HL-60/S4 treated with retinoic acid at 250 ng/mL for 4 days and 3 days (cell line): ENCODE measurements around the gene IFT122.

Experiments
- in situ Hi-C: fragments of 300-500 bp; cut with MboI; formaldehyde crosslinking; loops from 2 replicates; pipeline ENCODE4 v1.7.0; 2022; ENCODE audit warnings: low sequenced_read_pairs

The IFT122 gene

DNA sequence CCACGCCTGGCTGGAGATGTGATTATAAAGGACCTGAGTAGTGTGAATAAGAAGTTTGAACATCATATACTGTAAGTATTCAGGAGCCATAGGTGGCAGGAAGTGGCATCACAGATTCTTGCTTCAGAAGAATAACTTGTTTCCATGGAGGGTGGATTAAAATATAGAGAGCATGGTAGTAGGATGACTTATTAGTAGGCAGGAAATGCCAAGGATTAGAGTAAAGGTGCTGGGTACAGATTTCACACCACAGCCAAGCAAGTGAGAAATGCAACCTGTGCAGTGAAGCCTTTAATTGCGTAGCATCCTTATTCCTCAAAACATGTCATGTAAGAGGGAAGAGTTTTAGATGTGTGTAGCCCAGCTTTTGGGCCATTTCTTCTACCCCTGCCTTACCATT lies 30.8 kb downstream of the IFT122 start:
- in situ Hi-C loops, result no loop called here

GRCh38 chr3:129473067-129473768 lies 33.2 kb downstream of the IFT122 start:
- in situ Hi-C loops, result no loop called here

DNA sequence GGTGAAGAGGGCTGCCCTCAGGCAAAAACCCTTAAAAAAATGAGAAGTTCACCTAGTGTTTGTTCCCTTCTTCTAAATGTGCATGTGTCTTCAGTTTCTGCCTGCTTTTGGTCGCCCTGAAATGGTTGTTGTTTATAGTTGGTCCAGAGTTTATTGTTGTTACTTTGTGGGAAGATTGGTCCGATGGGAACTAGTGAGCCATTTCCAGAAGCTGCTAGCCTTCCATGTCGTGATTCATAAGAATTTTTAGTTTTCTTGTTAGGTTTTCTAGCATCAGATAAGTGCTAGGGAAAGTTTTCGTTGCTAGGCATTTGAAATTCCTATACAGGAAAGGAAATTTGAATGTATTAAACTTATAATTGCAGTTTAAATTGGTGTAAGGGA lies 33.7 kb downstream of the IFT122 start:
- in situ Hi-C loops, result no loop called here

DNA sequence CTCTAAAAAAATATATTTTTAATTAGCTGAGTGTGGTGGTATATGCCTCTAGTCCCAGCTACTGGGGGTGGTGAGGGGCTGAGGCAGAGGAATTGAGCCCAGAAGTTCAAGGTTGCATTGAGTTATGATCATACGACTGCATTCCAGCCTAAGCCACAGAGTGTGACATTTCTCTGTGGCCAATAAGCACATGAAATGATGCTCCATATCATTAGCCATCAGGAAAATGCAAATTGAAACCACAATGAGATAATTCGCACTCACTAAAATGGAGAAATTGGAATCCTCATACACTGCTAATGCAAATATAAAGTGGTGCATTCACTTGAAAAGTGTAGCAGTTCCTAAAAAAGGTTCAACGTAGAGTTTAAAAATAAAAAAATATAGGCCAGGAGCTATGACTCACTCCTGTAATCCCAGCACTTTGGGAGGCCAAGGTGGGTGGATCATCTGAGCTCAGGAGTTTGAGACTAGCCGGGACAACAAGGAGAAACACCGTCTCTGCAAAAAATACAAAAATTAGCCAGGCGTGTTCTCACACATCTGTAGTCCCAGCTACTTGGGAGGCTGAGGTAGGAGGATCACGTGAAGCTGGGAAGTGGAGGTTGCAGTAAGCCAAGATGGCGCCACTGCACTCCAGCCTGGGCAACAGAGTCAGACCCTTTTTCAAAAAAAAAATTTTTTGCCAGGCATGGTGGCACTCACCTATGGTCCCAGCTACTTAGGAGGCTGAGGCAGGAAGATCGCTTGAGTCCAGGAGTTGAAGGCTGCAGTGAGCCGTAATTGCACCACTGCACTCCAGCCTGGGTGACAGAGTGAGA lies 35.2 kb downstream of the IFT122 start:
- in situ Hi-C loops, result loop anchor here (25.0 kb wide), 1 partner anchor 362 kb away; no protein-coding TSS in a partner anchor

DNA sequence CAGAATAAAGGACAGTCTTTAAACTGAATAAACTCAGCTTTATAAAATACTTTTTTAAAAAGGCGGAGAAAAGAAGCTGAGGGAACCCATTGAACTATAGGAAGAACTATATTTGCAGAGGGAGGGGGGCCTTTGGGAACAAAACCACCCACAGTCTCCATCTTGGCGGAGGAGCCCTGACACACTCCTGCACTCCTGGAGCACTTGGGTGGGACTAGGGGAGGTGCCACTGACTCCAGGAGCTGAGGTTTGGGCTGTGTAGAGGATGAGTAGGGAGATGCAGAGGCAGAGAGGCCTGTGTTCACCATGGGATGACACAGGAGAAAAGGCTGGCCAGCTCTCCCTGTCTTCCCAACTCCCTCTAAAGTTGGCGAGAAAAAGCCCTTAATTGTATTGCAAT lies 35.8 kb downstream of the IFT122 start:
- in situ Hi-C loops, result loop anchor here (25.0 kb wide), 1 partner anchor 361 kb away; no protein-coding TSS in a partner anchor

DNA sequence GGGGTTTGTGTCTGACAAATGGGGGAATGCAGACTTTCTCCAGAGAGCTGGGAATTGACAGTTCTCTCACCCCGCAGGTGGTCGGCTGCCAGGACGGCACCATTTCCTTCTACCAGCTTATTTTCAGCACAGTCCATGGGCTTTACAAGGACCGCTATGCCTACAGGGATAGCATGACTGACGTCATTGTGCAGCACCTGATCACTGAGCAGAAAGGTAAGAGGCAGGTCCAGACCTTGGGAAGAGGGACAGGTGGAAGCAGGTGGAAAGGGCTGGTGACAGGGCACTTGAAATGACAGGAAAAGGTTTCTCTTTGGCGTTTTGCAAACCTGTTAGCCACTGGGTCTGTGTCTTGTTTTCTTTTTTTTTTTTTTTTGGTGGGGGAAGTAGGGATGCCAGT lies 36.6 kb downstream of the IFT122 start:
- in situ Hi-C loops, result loop anchor here (25.0 kb wide), 1 partner anchor 361 kb away; no protein-coding TSS in a partner anchor

GRCh38 chr3:129481225-129481765 lies 41.3 kb downstream of the IFT122 start:
- in situ Hi-C loops, result loop anchor here (25.0 kb wide), 1 partner anchor 356 kb away; no protein-coding TSS in a partner anchor

DNA sequence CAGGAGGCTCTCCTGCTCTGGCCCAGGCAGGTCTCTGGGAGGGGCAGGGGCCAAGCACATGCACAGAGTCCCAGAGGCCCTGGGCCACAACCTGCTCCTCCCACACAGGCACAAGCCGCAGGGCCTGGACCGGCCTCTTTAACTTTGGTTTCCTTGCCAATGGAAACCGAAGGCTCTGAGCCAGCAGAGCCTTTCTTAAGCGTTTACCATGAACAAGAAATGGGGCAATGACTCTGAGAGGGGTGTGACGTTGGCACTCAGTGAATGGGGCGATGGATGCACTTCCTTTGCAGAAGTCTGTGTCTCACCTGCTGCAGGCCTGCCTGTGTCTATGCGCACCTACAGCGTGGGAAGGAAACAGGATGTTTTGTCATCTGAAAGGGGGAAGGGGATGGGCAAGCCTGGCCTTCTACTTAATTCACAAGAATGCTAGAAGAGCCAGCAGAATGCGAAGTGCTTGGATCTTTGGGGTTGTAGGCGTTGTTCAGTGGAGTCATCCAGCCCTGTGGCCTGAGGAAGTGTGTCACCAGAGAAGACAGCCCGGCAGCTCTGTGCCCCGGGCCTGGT lies 41.8 kb downstream of the IFT122 start:
- in situ Hi-C loops, result loop anchor here (25.0 kb wide), 1 partner anchor 355 kb away; no protein-coding TSS in a partner anchor

- in situ Hi-C loops, result loop anchor here (25.0 kb wide), 1 partner anchor 355 kb away; no protein-coding TSS in a partner anchor
These were observed 42.7 kb downstream of the IFT122 start for GRCh38 chr3:129482721-129483120.

- in situ Hi-C loops, result loop anchor here (25.0 kb wide), 1 partner anchor 353 kb away; no protein-coding TSS in a partner anchor
These were observed 43.8 kb downstream of the IFT122 start for GRCh38 chr3:129483870-129484269.

DNA sequence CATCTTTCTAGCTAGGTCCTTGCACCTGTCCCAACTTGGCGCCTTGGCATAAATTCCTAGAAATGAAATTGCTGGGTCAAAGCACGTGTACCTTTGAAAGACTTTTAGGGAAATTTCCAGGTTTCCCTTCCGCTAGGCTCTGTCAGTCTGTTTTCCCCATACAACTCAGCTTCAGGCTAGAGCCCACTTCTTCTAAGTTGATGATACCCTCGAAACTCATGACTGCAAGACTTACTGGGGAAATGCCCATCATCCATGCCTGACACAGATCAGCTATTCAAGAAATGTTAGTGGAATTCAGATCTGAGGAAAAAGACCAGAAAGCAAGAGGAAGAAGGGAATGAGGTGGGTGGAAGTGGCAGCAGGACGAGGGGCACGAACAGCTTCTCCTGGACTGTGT lies 45.1 kb downstream of the IFT122 start:
- in situ Hi-C loops, result loop anchor here (25.0 kb wide), 1 partner anchor 352 kb away; no protein-coding TSS in a partner anchor

- in situ Hi-C loops, result loop anchor here (25.0 kb wide), 1 partner anchor 351 kb away; no protein-coding TSS in a partner anchor
These were observed 46.0 kb downstream of the IFT122 start for GRCh38 chr3:129485721-129486663.

DNA sequence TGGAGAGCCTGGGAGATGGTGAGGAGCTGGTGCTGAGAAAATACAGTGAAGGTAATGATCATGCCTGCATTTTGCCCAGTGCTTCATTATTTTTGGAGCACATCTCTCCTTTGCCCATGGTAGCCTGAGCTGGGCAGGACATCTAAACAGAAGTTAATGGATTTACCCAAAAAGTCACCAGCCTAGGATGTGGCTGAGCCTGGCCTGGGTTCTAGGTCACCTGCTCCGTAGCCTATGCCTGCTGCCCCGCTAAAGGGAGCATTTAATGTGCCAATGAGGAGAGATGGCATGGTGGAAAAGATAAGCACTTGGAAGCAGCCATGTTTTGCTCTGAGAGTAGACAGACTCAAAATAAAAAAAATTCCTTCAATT lies 46.6 kb downstream of the IFT122 start:
- in situ Hi-C loops, result loop anchor here (25.0 kb wide), 1 partner anchor 351 kb away; no protein-coding TSS in a partner anchor

DNA sequence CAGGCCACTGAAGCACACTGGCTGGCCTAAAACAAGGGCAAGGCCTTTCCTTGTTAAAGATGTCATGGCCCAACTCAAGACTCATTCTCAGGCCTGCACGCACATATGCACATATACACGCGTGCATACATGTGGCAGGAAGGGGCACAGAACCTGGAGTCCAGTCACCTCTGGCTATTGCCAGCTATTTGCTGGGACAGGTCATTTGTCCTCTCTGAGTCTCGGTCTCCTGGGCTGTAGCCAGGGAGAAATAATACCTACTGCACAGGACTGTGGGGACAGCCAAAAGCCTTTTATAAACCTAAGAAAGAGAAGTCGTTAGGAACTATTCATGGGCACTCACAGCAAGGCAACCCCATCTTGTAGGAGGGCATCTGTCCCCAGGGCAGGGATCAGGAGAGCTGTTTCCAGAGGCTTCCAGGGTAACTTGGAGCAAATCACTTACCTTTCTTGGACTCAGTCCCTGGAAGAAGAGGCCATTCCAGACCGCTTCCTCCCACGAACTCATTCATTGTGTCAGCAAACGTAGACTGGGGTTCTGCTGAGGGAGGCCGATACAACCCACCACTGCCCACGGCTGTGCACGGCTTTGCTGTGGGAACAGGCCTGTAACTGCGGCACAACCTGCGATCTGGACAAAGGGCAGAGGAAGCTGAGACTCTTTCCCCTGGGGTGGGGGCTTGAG lies 47.3 kb downstream of the IFT122 start:
- in situ Hi-C loops, result loop anchor here (25.0 kb wide), 1 partner anchor 350 kb away; no protein-coding TSS in a partner anchor

GRCh38 chr3:129487868-129488335 lies 47.9 kb downstream of the IFT122 start:
- in situ Hi-C loops, result loop anchor here (25.0 kb wide), 1 partner anchor 349 kb away; no protein-coding TSS in a partner anchor

DNA sequence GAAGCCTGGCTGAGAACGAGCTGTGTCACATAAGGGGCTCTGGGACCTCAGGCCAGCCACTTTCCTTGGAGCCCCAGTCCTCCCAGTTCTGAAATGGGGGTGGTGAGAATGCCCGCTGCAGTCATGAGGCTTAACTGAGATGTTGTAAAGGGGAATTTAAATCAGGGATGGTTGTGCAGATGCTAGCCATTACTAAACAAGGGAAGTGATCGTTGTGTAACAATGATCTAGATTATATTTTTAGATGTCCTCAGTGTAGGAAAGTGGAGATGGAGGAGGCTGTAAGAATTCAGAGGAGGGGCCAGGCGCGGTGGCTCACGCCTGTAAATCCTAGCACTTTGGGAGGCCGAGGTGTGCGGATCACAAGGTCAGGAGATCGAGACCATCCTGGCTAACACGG lies 49.2 kb downstream of the IFT122 start:
- in situ Hi-C loops, result loop anchor here (25.0 kb wide), 1 partner anchor 348 kb away; no protein-coding TSS in a partner anchor

DNA sequence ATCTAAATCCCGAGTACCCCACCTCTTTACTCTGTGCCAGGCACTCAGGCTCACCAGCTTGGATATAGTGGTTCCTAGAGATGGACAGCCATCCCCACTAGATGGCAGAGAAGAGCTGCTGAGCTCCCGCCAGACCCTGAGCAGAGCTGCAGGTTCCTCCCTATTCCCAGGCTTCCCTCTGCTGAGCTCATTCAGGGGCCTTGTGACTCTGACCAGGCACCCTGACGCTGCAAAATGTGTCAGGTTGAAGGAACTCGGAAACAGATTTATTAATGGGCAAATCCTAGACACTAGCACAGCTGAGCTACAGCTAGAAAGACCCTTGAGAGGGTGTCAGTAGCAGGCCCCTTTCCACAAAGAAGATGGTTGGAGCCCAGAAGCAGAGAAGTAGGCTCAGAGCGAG lies 50.2 kb downstream of the IFT122 start:
- in situ Hi-C loops, result loop anchor here (10.0 to 25.0 kb wide), 2 partner anchors 347 to 445 kb away; no protein-coding TSS in a partner anchor

DNA sequence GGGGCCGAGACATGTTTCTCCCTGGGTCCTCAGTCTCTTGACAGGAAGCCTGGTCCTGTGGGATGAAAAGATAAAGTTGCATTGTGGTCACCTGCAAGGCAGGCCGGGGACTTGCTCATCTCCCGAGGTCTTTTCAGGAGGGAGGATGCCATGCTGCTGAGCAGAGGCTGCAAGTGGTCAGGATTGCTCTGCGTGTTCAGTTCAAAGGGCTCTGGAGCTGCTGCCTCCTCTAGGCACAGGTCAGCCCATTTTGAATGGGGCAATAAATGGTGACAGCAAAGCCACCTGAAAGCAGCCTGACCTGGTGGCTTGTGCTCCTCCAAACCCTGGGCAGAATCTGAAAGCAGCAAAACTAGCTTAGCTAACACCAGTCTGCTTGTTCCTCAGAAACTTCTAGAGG lies 51.1 kb downstream of the IFT122 start:
- in situ Hi-C loops, result loop anchor here (10.0 to 25.0 kb wide), 2 partner anchors 346 to 444 kb away; no protein-coding TSS in a partner anchor

- in situ Hi-C loops, result loop anchor here (10.0 to 25.0 kb wide), 2 partner anchors 346 to 443 kb away; no protein-coding TSS in a partner anchor
These were observed 51.8 kb downstream of the IFT122 start for GRCh38 chr3:129491794-129492193.
